Adrenal gland (tissue), 12 donors: ENCODE measurements around the gene MAN2B2. TPM values are rescaled to one million over a fixed set of nuclear protein-coding genes. Genes with fewer than 3 reads are reported as not detected.

ENCODE experiments used
- DNase-seq, 7 donors: peaks; one replicate each; pipeline ENCODE4 v3.0.0-alpha.2; 2019 to 2020
- H3K27ac ChIP-seq, 5 donors: fragments of 200-600 bp; sonication (generic) in 4 of 5; 1 replicate in 3 of 5; 2 replicates in 2 of 5; pipeline versions ENCODE4 v1.5.1 to v1.8.0; 2016 to 2020; ENCODE audit warnings: mild to moderate bottlenecking in 1 of 5
- H3K27me3 ChIP-seq: fragments of 200-600 bp; 2 replicates; pipeline ENCODE4 v1.8.0; 2021
- H3K36me3 ChIP-seq, 2 donors: fragments of 200-600 bp; replicated peaks in 1 of 2; 1 replicate in 1 of 2; 2 replicates in 1 of 2; pipeline versions ENCODE4 v1.5.1 to v1.8.0; 2018 to 2022
- H3K4me1 ChIP-seq, 2 donors: fragments of 200-600 bp; replicated peaks in 1 of 2; 1 replicate in 1 of 2; 2 replicates in 1 of 2; pipeline versions ENCODE4 v1.5.1 to v1.8.0; 2018 to 2021
- H3K4me3 ChIP-seq, 4 donors: fragments of 200-600 bp; sonication (generic) in 3 of 4; one replicate each; pipeline ENCODE4 v1.5.1; 2016 to 2018
- H3K9me3 ChIP-seq, 3 donors: fragments of 200-600 bp; sonication (generic) in 1 of 3; replicated peaks in 1 of 3; 1 replicate in 2 of 3; 2 replicates in 1 of 3; pipeline versions ENCODE4 v1.5.1 to v1.8.0; 2016 to 2021
- POLR2A ChIP-seq, 2 donors: fragments of 450-650 bp; IDR thresholded peaks; one replicate each; pipeline ENCODE4 v1.6.1; 2017; ENCODE audit warnings: antibody characterized with exemption in 2 of 2, mild to moderate bottlenecking in 2 of 2, moderate library complexity in 1 of 2
- WGBS, 4 donors: extraction: QIAGEN DNeasy Blood & Tissue Kit in 2 of 4; methylation state at CpG; one replicate each; pipeline versions ENCODE4 v1.1.5 to v1.1.7; 2013 to 2017; 5-methylcytosine and 5-hydroxymethylcytosine counted together
- intact Hi-C, 2 donors: fragments of 100-400 bp; cut with DNase I; formaldehyde crosslinking; loops; one replicate each; pipeline versions ENCODE4 v1.14.1 to v1.15.0; 2022 to 2023
- polyA plus RNA-seq, 3 donors: library from polyadenylated mRNA; stranded (reverse); fragments of 200-250 nt in 2 of 3; fragments of 350-450 nt in 1 of 3; fragmentation: Illumina TruSeq in 1 of 3; extraction: RNeasy Lipid Tissue Mini Kit (QIAGEN cat#74804) in 1 of 3; gene quantifications; one replicate each; pipeline ENCODE4 v1.2.3, GENCODE V29; 2013 to 2014
- total RNA-seq, 9 donors: library from RNA; depleted of rRNA in 4 of 9; stranded (reverse); fragments of >200 nt in 4 of 9; fragments of 120-200 nt in 1 of 9; fragmentation: NEBNext Ultra II Directional in 1 of 9; extraction: Animal tissue kit (Norgen Biotek cat#: 25700) in 1 of 9; gene quantifications; one replicate each; pipeline versions ENCODE4 v1.1.0 to v1.2.4, GENCODE V29; 2013 to 2023
- TF ChIP-seq, protein P1 (sequence below), 6 experiments: fragments of 450-650 bp in 4 of 6; fragments of 200-600 bp in 2 of 6; sonication (generic) in 1 of 6; IDR thresholded peaks; 1 replicate in 5 of 6; 2 replicates in 1 of 6; pipeline versions ENCODE4 v1.5.1 to v1.8.0; 2016 to 2021; ENCODE audit warnings: antibody characterized with exemption in 6 of 6, mild to moderate bottlenecking in 2 of 6, moderate library complexity in 1 of 6
- donor health status: healthy with polysubstance abuse.
- donor health status: Bipolar disorder and iron deficiency.
- donor health status: DM: yes; HTN: yes; CAD: no.
- donor health status: DM: no; HTN: no; CAD: no.
- donor health status: DM: no; HTN: no; CAD: no.
- donor health status: DM: yes; HTN: yes; CAD: no.

Gene MAN2B2
- total and polyA plus RNA-seq, 12 donors = 9.3 to 50.6 (median 27.7) TPM

DNA sequence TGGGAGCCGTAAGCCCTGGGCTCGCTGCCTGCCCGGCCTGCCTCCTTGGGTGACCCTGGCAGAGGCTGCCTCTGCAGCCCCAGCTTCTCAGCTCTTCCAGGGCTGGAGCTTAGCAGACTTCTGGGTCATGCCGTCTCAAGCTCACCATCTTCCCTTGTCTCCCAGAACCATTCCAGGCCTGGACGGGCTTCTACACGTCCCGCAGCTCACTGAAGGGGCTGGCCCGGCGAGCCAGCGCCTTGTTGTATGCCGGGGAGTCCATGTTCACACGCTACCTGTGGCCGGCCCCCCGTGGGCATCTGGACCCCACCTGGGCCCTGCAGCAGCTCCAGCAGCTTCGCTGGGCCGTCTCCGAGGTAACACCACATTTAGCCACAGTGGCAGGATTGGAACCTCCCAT lies 22.0 kb downstream of the MAN2B2 start:
- whole genome bisulfite sequencing, 4 donors = 90 to 96% (median 94%) methylated on average over 17 of the region's 17 CpGs
- H3K4me1 ChIP-seq = no peaks in the 10 kb centered on the region
- intact Hi-C loops = no loop called here
- H3K27me3 ChIP-seq = no peaks in the 10 kb centered on the region
- no peak overlapping the region for H3K4me3 ChIP-seq
- no peak overlapping the region for H3K27ac ChIP-seq
- no peak for TF ChIP-seq POLR2A (IDR thresholded peaks at IDR 0.05)
- TF ChIP-seq, protein P1, sequence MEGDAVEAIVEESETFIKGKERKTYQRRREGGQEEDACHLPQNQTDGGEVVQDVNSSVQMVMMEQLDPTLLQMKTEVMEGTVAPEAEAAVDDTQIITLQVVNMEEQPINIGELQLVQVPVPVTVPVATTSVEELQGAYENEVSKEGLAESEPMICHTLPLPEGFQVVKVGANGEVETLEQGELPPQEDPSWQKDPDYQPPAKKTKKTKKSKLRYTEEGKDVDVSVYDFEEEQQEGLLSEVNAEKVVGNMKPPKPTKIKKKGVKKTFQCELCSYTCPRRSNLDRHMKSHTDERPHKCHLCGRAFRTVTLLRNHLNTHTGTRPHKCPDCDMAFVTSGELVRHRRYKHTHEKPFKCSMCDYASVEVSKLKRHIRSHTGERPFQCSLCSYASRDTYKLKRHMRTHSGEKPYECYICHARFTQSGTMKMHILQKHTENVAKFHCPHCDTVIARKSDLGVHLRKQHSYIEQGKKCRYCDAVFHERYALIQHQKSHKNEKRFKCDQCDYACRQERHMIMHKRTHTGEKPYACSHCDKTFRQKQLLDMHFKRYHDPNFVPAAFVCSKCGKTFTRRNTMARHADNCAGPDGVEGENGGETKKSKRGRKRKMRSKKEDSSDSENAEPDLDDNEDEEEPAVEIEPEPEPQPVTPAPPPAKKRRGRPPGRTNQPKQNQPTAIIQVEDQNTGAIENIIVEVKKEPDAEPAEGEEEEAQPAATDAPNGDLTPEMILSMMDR (IDR thresholded peaks at IDR 0.05) = no peak
- H3K9me3 ChIP-seq = no peaks in the 10 kb centered on the region
- H3K36me3 ChIP-seq = peaks cover 0 to 32% of the 10 kb centered on the region in 2 donors
- no peak for DNase-seq

DNA sequence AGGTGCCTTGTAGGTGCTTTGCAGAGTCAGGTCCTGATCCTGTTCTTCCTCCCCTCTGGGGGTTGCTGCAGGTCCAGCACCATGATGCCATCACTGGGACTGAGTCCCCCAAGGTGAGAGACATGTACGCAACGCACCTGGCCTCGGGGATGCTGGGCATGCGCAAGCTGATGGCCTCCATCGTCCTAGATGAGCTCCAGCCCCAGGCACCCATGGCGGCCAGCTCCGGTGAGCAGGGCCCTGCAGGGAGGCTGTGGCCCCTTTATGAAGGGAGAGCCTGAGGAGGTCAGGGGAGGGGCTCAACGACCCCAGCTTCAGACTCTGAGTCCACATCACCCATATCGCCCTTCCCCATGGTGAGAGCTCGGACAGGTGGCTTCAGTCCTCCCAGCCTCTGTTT lies 23.1 kb downstream of the MAN2B2 start:
- no peak for TF ChIP-seq POLR2A (IDR thresholded peaks at IDR 0.05)
- TF ChIP-seq, protein P1 (IDR thresholded peaks at IDR 0.05) = no peak
- Histone ChIP-seq H3K27me3 (no peaks in the 10 kb centered on the region), H3K9me3 (no peaks in the 10 kb centered on the region), H3K4me1 (no peaks in the 10 kb centered on the region), H3K4me3 (no peak overlapping the region), H3K27ac (no peak overlapping the region), H3K36me3 (peaks cover 0 to 31% of the 10 kb centered on the region in 2 donors)
- no peak for DNase-seq
- intact Hi-C loops = no loop called here
- WGBS, 4 donors = 77 to 93% (median 91%) methylated on average over 5 to 10 of the region's 10 CpGs

GRCh38 chr4:6598641-6599040 lies 23.7 kb downstream of the MAN2B2 start:
- intact Hi-C loops = no loop called here
- peaks cover 0 to 25% of the 10 kb centered on the region in 2 donors for H3K36me3 ChIP-seq
- 84 to 92% (median 90%) methylated on average over 12 to 13 of the region's 13 CpGs for WGBS, 4 donors

DNA sequence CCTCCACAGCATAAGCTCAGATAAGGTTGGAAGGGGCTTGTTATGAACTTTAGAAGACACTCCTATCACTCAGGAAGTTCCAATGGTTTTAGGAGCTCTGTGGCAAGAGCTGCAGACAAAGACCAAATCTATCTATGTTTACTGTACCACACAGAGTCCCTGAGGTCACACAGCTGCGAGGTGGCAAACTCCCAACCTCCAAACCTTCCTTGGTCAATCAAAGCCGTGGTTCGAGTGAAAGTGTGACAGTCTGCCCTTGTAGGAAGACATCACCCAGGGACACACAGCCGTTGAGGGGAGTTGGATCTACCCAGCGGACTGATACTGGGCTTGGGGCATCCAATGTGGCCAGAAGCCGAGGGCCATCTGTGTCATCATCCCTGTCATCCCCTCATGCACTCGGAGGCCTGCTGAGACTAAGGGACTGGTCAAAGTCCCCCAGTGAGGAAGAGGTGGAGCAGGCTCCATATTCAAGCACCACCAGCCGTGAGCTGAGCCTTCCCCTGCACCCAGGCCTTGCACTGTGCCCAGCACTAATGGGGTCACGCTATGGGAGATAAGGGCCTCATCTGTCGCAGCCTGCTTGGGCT lies 26.8 kb downstream of the MAN2B2 start:
- intact Hi-C loops = no loop called here
- H3K36me3 ChIP-seq = peaks cover 0 to 24% of the 10 kb centered on the region in 2 donors
- no peak for DNase-seq
- 87 to 94% (median 90%) methylated on average over 6 to 10 of the region's 10 CpGs for WGBS, 4 donors
- no peaks in the 10 kb centered on the region for H3K4me1 ChIP-seq
- TF ChIP-seq, protein P1 (IDR thresholded peaks at IDR 0.05) = no peak
- no peak for TF ChIP-seq POLR2A (IDR thresholded peaks at IDR 0.05)
- no peak overlapping the region for H3K4me3 ChIP-seq
- peaks cover 0 to 3% (median 0%) of the 10 kb centered on the region in 3 donors for H3K9me3 ChIP-seq
- no peaks in the 10 kb centered on the region for H3K27me3 ChIP-seq
- H3K27ac ChIP-seq = no peak overlapping the region

More at GRCh38 chr4:6598641-6599040, 23.7 kb downstream of the MAN2B2 start:
- Histone ChIP-seq H3K9me3 (no peaks in the 10 kb centered on the region), H3K4me1 (no peaks in the 10 kb centered on the region), H3K27me3 (no peaks in the 10 kb centered on the region), H3K4me3 (no peak overlapping the region), H3K27ac (no peak overlapping the region)
- no peak for DNase-seq
- TF ChIP-seq POLR2A (IDR thresholded peaks at IDR 0.05) = no peak
- TF ChIP-seq, protein P1 (IDR thresholded peaks at IDR 0.05) = no peak
